ENCODE data around the gene PUM1.

PUM1 gene

DNA sequence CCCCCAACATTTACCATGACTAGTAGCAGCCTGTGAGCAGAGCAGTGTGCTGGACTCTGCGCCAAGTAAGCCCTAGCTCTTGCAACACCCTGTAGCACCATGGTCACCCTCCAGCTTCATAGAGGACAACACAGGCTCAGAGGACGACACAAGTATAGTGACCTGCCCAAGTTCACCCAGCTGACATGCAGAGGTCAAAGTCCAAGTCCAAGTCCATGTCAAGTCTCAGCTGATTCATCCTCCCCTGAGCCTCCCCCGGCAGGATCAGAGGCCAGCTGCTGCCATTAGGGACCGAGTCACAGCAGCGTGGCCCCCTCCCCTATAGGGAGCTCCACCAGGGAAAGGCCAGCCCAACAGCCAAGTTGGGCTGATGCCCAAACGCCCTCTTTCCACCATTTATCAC lies 172.8 kb downstream of the PUM1 start:
- no peak for DNase-seq (ENCODE audit: low read depth)

- no peak for DNase-seq (ENCODE audit: low read depth)
These were observed 174.3 kb downstream of the PUM1 start for GRCh38 chr1:30891227-30891552.

DNA sequence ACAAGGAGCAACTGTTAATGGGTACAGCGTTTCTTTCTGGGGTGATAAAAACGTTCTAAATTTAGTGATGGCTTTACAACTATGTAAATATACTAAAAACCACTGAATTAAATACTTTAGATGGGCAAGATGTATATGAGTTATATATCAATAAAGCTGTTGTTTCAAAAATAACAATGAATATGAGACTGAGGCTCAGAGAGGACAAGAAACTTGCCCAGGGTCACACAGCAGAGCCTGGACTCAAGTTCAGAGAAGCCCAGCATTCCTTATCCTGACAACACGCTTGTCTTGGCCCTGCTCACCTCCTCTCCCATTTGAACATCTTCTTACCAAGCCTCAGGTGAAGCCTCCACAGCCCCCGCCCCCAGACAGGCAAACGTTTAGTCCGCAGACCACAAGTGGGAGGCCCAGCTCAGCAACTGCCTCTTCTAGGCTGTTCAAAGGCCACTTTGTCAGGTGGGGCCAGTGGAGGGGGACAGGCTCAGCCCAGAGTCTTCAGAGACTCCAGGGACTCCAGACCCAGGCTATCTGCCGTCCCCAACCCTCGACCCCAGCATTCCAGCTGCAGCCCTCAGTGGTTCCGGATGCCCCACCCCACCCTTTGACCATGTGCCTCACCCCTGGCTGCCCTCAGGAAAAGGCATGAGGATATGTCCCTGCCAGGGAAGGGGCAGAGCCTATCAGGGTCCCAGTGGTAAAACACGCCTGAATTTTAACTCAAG lies 174.9 kb downstream of the PUM1 start:
- DNase-seq (ENCODE audit: low read depth) = no peak

GRCh38 chr1:30889511-30889910 lies 176.0 kb downstream of the PUM1 start:
- no peak for DNase-seq (ENCODE audit: low read depth)

- DNase-seq (ENCODE audit: low read depth) = no peak
These were observed 176.5 kb downstream of the PUM1 start for GRCh38 chr1:30888975-30889374.

DNA sequence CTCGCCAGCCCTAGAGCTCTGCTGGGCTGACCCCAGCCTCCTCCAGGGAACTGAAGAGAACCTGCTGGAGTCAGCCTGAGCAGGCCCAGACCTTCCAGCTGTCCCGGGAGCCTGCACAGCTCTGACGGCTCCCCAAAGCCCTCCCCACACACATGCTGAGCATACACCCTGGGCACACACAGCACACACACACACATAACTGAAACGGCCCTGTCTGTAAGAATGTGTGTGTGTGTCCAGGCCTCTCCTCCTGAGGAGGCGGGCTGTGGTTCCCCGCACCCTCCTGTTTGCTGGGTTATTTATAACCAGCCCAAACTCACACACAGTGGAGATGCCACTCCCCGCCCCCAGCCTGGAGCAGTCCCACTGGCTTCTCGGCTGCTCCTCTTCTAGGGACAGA lies 177.1 kb downstream of the PUM1 start:
- DNase-seq (ENCODE audit: low read depth) = peak; percentile 43

DNA sequence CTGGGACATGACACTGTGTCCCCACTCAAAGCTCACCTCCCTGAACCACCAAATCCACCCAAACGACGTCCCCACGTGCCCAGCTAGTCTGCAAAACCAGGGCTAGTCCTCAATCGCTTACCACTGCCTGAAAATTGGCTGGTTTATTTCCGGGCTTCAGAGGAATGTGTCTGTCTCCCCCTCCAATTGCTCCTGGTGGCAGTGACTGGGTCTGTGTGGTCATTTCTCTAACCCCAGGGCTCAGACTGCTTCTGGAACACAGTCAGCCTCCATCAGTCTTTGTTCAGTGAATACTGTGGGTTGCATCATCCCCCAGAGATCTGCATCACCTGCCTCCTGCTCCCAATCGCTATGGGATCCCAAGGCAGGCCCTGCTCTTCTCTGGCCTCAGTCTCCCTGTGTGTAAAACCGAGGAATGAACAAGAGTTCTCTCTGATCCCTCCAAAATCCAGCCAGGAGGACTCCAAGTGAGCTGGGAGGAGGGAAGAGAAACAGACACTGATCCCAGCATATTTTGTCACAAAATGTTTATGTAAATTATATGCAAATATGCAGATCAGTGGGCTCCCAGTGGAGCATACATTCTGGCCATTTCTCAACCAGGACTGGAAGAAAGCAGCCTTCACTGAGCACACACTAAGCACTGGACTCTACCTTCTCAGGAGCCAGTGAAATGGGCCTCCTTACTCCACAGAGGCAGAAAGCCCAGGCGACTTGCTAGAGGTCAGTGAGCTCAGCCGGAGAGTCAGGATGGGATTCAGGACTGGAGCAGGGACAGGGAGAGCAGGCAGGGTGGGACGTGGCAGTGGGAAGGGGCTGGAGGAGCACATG lies 177.8 kb downstream of the PUM1 start:
- no peak for DNase-seq (ENCODE audit: low read depth)

DNA sequence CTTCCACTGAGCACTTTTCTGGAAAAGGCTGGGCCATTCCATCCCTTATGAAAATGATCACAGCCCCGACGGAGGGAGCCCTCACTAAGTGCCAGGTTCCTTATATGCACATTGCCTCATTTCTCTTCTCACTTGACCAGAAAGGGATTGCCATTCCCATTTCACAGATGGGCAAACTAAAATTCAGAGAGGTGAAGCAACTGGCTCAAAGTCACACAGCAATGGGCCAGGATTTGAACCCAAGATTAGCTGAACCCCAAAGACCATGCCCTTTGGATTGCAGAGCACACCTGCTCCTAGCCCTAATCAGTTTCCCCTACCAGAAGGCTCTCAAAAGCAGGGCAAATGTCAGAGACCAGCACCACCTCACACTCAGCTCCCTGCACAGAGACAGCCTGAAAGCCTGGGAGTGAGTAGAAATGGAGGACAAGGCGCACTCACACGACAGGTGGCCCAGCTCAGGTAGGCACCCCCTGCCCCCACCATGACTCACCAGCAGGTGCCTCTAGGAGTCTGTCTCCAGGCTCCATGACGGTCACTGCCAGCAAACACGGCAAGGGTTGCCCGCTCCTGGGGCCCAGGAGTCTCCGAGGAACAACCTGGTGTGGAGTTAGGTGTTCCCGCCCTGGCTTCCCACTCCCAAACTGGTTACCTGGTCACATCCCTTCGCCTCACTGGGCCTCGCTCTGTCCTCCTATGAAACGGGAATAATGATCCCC lies 178.6 kb downstream of the PUM1 start:
- no peak for DNase-seq (ENCODE audit: low read depth)

DNA sequence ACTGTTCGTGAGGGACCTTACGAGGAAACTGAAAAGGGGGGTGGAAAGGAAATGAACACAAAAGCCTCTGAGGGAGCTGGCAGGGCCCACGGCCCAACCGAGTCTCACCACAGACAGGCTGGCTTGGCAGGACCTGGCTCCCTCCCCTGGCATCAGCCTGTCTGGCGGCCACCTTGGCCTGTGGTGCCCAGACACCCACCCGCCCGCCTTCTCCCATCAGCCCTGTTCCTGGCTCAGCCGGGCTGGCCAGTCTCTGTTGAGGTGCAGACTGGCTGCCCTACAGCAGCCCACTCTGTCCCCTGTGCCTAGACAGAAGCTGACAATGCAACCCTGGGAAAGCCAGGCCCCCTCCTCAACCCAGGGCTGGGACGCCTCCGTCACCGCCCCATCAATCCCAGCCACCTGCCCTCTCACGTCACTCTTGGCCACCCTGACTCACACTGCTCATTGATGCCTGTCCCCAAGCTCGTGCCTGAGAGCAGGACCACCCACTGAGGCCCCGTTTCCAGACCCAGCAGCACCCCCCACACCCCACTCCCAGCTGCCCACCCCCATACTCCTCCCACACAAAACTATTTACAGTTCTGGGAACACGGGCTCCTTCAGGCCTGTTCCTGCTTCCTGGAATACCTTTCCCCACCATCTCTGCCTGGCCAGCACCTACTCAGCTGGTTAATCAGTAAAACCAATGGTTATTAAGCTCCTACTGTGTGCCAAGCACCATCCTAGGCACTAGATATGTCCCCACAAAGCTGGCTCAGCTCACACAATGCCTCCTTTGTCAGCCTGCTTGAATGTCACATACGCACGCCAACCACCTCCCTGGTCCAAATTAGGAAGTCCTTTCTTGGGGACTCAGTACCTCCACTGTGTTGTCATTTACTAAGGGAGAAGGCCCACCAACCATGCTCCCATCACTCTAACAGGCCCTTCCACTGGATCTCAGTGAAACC lies 179.7 kb downstream of the PUM1 start:
- no peak for DNase-seq (ENCODE audit: low read depth)

- DNase-seq (ENCODE audit: low read depth) = no peak
These were observed 180.8 kb downstream of the PUM1 start for GRCh38 chr1:30884723-30885122.

GRCh38 chr1:30883389-30884172 lies 181.9 kb downstream of the PUM1 start:
- DNase-seq (ENCODE audit: low read depth) = no peak

- no peak for DNase-seq (ENCODE audit: low read depth)
These were observed 182.7 kb downstream of the PUM1 start for GRCh38 chr1:30882678-30883388.
